K562 (cell line): Measurements from ENCODE around the gene SLC44A5. TPM values are rescaled to one million over a fixed set of nuclear protein-coding genes. Genes with fewer than 3 reads are reported as not detected.

Experiments used
- ARID1B ChIP-seq: fragments of 450-650 bp; IDR thresholded peaks from 2 replicates; pipeline ENCODE4 v1.6.1; 2016; ENCODE audit warnings: antibody characterized with exemption, mild to moderate bottlenecking, inconsistent platforms
- CBFA2T3 ChIP-seq: fragments of 450-650 bp; IDR thresholded peaks from 2 replicates; pipeline ENCODE4 v1.6.1; 2017
- ETV5 ChIP-seq: sonication (generic); formaldehyde crosslinking; IDR thresholded peaks from 2 replicates; pipeline ENCODE4 v1.4.0; 2020; ENCODE audit warnings: low read depth, mild to moderate bottlenecking, missing genetic modification reagents
- FOSL1 ChIP-seq: fragments of 200-800 bp; sonication (Bioruptor generic); conservative IDR thresholded peaks from 2 replicates; pipeline ENCODE4 v1.6.1; 2016; ENCODE audit warnings: missing genetic modification characterization, missing compliant biosample characterization
- GATAD2B ChIP-seq: fragments of 450-650 bp; IDR thresholded peaks from 2 replicates; pipeline ENCODE4 v1.6.1; 2017; ENCODE audit warnings: mild to moderate bottlenecking, borderline replicate concordance
- HDAC2 ChIP-seq: fragments of 450-650 bp; IDR thresholded peaks from 2 replicates; pipeline ENCODE4 v1.6.1; 2016; ENCODE audit warnings: mild to moderate bottlenecking
- HNRNPUL1 ChIP-seq: fragments of 200-400 bp; formaldehyde crosslinking; IDR thresholded peaks from 2 replicates; pipeline ENCODE4 v1.6.1; 2017; ENCODE audit warnings: low read length
- JUND ChIP-seq, 2 experiments: IDR thresholded peaks; 2 replicates in 1 of 2; 3 replicates in 1 of 2; pipeline ENCODE4 v1.6.1; 2011; ENCODE audit warnings: borderline replicate concordance in 2 of 2, low read depth in 2 of 2, low read length in 2 of 2, improper control_type of control experiment in 1 of 2, missing biosample characterization in 1 of 2, missing genetic modification characterization in 1 of 2, missing genetic modification reagents in 1 of 2
- PHF20 ChIP-seq: fragments of 450-650 bp; IDR thresholded peaks from 2 replicates; pipeline ENCODE4 v1.6.1; 2018; ENCODE audit not compliant: partially characterized antibody
- SIRT6 ChIP-seq: IDR thresholded peaks from one replicate; pipeline ENCODE4 v1.6.1; 2012; ENCODE audit warnings: low read depth, mild to moderate bottlenecking, control low read depth, inconsistent platforms, low read length, moderate library complexity
- SRSF3 ChIP-seq: fragments of 200-400 bp; formaldehyde crosslinking; IDR thresholded peaks from 2 replicates; pipeline ENCODE4 v1.6.1; 2016; ENCODE audit warnings: mild to moderate bottlenecking, low read length, moderate library complexity; ENCODE audit not compliant: insufficient read depth
- ZNF41 ChIP-seq: fragments of 250-450 bp; sonication (Bioruptor Pico); conservative IDR thresholded peaks from 2 replicates; pipeline ENCODE4 v1.4.0; 2020; ENCODE audit warnings: mild to moderate bottlenecking
- ZNF589 ChIP-seq: fragments of 200-800 bp; sonication (Bioruptor generic); IDR thresholded peaks from 2 replicates; pipeline ENCODE4 v1.6.1; 2016; ENCODE audit warnings: low read depth, missing genetic modification characterization, missing compliant biosample characterization
- polyA plus RNA-seq, 8 experiments: library from polyadenylated mRNA; depleted of rRNA in 4 of 8; stranded (reverse) in 5 of 8; unstranded in 3 of 8; fragments of >200 nt; fragmentation: Nextera tagmentation in 2 of 8; fragmentation: Illumina TruSeq in 1 of 8; extraction: Ambion mirVana in 2 of 8; extraction: Trizol in 1 of 8; gene quantifications; 2 replicates each; pipeline versions ENCODE4 v1.2.1 to v1.2.3, GENCODE V29; 2011 to 2014; ENCODE audit warnings: inconsistent platforms in 1 of 8, missing spikeins in 1 of 8
- total RNA-seq, 7 experiments: library from RNA; depleted of rRNA in 6 of 7; stranded (reverse); fragments of >200 nt in 6 of 7; fragmentation: Illumina TruSeq in 2 of 7; extraction: Trizol in 2 of 7; gene quantifications; 2 replicates each; pipeline versions ENCODE4 v1.2.1 to v1.2.3, GENCODE V29; 2011 to 2021; ENCODE audit warnings: low replicate concordance in 1 of 7
- TF ChIP-seq, protein P1 (sequence below), 2 experiments: fragments of 450-650 bp; IDR thresholded peaks; 2 replicates each; pipeline ENCODE4 v1.6.1; 2018; ENCODE audit warnings: mild to moderate bottlenecking in 2 of 2, low read depth in 1 of 2; ENCODE audit not compliant: partially characterized antibody in 2 of 2
- TF ChIP-seq, protein P2 (sequence below): sonication (generic); formaldehyde crosslinking; IDR thresholded peaks from 2 replicates; pipeline ENCODE4 v1.8.0; 2022; ENCODE audit warnings: mild to moderate bottlenecking, missing genetic modification reagents, borderline replicate concordance
- TF ChIP-seq, protein P3 (sequence below): fragments of 250-450 bp; sonication (Bioruptor Pico); IDR thresholded peaks from 2 replicates; pipeline ENCODE4 v1.8.0; 2021; ENCODE audit warnings: borderline replicate concordance, mild to moderate bottlenecking, moderate library complexity; ENCODE audit not compliant: poor library complexity, severe bottlenecking
- TF ChIP-seq, protein P4 (sequence below): fragments of 200-800 bp; sonication (Bioruptor generic); IDR thresholded peaks from 2 replicates; pipeline ENCODE4 v1.6.1; 2017; ENCODE audit warnings: missing genetic modification characterization, missing compliant biosample characterization
- TF ChIP-seq, protein P5 (sequence below): IDR thresholded peaks from 2 replicates; pipeline ENCODE4 v1.6.1; 2012; ENCODE audit warnings: low read depth, low read length, improper control_type of control experiment, borderline replicate concordance

SLC44A5 gene
- total and polyA plus RNA-seq, 9 of the 15 experiments (the other 6 are each of a cell fraction or from before 2014, with no cell fraction given) = 1.2 to 10.1 (median 3.2) TPM

DNA sequence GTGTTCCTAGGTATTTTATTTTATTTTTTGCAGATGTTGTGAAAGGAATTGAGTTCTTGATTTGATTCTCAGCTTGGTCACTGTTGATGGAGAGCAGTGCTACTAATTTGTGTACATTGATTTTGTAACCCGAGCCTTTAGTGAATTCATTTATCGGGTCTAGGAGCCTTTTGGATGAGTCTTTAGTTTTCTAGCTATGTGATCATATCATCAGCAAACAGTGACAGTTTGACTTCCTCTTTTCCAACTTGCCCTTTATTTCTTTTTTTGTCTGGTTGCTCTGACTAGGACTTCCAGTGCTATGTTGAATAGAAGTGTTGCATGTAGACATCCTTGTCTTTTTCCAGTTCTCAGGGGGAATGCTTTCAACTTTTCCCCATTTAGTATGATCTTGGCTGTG, 337.8 kb downstream of the SLC44A5 start (continued):
- TF ChIP-seq, protein P1, sequence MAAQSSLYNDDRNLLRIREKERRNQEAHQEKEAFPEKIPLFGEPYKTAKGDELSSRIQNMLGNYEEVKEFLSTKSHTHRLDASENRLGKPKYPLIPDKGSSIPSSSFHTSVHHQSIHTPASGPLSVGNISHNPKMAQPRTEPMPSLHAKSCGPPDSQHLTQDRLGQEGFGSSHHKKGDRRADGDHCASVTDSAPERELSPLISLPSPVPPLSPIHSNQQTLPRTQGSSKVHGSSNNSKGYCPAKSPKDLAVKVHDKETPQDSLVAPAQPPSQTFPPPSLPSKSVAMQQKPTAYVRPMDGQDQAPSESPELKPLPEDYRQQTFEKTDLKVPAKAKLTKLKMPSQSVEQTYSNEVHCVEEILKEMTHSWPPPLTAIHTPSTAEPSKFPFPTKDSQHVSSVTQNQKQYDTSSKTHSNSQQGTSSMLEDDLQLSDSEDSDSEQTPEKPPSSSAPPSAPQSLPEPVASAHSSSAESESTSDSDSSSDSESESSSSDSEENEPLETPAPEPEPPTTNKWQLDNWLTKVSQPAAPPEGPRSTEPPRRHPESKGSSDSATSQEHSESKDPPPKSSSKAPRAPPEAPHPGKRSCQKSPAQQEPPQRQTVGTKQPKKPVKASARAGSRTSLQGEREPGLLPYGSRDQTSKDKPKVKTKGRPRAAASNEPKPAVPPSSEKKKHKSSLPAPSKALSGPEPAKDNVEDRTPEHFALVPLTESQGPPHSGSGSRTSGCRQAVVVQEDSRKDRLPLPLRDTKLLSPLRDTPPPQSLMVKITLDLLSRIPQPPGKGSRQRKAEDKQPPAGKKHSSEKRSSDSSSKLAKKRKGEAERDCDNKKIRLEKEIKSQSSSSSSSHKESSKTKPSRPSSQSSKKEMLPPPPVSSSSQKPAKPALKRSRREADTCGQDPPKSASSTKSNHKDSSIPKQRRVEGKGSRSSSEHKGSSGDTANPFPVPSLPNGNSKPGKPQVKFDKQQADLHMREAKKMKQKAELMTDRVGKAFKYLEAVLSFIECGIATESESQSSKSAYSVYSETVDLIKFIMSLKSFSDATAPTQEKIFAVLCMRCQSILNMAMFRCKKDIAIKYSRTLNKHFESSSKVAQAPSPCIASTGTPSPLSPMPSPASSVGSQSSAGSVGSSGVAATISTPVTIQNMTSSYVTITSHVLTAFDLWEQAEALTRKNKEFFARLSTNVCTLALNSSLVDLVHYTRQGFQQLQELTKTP (IDR thresholded peaks at IDR 0.05; ENCODE audit: low read depth in 1 of 2, partially characterized antibody in 2 of 2) = no peak
- no peak for TF ChIP-seq SIRT6
- TF ChIP-seq, protein P2, sequence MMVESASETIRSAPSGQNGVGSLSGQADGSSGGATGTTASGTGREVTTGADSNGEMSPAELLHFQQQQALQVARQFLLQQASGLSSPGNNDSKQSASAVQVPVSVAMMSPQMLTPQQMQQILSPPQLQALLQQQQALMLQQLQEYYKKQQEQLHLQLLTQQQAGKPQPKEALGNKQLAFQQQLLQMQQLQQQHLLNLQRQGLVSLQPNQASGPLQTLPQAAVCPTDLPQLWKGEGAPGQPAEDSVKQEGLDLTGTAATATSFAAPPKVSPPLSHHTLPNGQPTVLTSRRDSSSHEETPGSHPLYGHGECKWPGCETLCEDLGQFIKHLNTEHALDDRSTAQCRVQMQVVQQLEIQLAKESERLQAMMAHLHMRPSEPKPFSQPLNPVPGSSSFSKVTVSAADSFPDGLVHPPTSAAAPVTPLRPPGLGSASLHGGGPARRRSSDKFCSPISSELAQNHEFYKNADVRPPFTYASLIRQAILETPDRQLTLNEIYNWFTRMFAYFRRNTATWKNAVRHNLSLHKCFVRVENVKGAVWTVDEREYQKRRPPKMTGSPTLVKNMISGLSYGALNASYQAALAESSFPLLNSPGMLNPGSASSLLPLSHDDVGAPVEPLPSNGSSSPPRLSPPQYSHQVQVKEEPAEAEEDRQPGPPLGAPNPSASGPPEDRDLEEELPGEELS = no peak
- no peak for TF ChIP-seq ZNF589 (CRISPR knock-in tag)
- TF ChIP-seq JUND (IDR thresholded peaks at IDR 0.05; ENCODE audit: borderline replicate concordance, low read depth, low read length) = peak; percentile 33; the same call in 1 of the 2 replicates
- no peak; the same call in 2 of the 3 replicates for TF ChIP-seq JUND (tag; IDR thresholded peaks at IDR 0.05; ENCODE audit: borderline replicate concordance, low read depth, low read length)
- TF ChIP-seq, protein P3, sequence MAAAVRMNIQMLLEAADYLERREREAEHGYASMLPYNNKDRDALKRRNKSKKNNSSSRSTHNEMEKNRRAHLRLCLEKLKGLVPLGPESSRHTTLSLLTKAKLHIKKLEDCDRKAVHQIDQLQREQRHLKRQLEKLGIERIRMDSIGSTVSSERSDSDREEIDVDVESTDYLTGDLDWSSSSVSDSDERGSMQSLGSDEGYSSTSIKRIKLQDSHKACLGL (CRISPR knock-in tag) = no peak
- no peak for TF ChIP-seq PHF20
- peak; percentile 17; the same call in 1 of the 2 replicates for TF ChIP-seq FOSL1 (tag)
- TF ChIP-seq CBFA2T3 = peak; percentile 61
- no peak for TF ChIP-seq HDAC2
- TF ChIP-seq ETV5 (CRISPR knock-in tag) = no peak
- TF ChIP-seq HNRNPUL1 = no peak
- no peak for TF ChIP-seq GATAD2B
- TF ChIP-seq, protein P4, sequence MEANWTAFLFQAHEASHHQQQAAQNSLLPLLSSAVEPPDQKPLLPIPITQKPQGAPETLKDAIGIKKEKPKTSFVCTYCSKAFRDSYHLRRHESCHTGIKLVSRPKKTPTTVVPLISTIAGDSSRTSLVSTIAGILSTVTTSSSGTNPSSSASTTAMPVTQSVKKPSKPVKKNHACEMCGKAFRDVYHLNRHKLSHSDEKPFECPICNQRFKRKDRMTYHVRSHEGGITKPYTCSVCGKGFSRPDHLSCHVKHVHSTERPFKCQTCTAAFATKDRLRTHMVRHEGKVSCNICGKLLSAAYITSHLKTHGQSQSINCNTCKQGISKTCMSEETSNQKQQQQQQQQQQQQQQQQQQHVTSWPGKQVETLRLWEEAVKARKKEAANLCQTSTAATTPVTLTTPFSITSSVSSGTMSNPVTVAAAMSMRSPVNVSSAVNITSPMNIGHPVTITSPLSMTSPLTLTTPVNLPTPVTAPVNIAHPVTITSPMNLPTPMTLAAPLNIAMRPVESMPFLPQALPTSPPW = no peak
- peak; percentile 81 for TF ChIP-seq ARID1B
- TF ChIP-seq, protein P5, sequence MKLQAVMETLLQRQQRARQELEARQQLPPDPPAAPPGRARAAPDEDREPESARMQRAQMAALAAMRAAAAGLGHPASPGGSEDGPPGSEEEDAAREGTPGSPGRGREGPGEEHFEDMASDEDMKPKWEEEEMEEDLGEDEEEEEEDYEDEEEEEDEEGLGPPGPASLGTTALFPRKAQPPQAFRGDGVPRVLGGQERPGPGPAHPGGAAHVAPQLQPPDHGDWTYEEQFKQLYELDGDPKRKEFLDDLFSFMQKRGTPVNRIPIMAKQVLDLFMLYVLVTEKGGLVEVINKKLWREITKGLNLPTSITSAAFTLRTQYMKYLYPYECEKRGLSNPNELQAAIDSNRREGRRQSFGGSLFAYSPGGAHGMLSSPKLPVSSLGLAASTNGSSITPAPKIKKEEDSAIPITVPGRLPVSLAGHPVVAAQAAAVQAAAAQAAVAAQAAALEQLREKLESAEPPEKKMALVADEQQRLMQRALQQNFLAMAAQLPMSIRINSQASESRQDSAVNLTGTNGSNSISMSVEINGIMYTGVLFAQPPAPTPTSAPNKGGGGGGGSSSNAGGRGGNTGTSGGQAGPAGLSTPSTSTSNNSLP = no peak
- TF ChIP-seq SRSF3 = no peak
- TF ChIP-seq ZNF41 (CRISPR knock-in tag) = no peak
